PC-9 (cell line): Measurements from ENCODE around the gene CCDC117. TPM values are rescaled to one million over a fixed set of nuclear protein-coding genes. Genes with fewer than 3 reads are reported as not detected.
A peak's percentile ranks its signal among the peaks of the same experiment; 100 is the strongest.

Source experiments
- BruUV-seq: library from RNA; stranded (reverse); fragments of 400-500 nt; replicated peaks from 2 replicates; lab custom pipeline; 2021; lab: Mats Ljungman, UMichigan
- CTCF ChIA-PET: fragments of 300-600 bp; sonication (Branson Sonifier 250); formaldehyde crosslinking; loops from one replicate; lab custom pipeline; 2022; ENCODE audit warnings: antibody characterized with exemption; lab: Charles Lee
- POLR2A ChIA-PET: fragments of 300-600 bp; sonication (Branson Sonifier 250); formaldehyde crosslinking; loops from one replicate; lab custom pipeline; 2022; ENCODE audit warnings: antibody characterized with exemption; ENCODE audit not compliant: unreplicated experiment; lab: Charles Lee
- DNase-seq, 2 experiments: peaks; one replicate each; pipeline versions ENCODE4 v3.0.0 to v3.0.0-alpha.2; 2015 to 2022; ENCODE audit warnings: mixed read lengths in 1 of 2
- H2AFZ ChIP-seq: fragments of 200-600 bp; sonication (generic); 2 replicates; pipeline ENCODE4 v1.8.1; 2017; ENCODE audit warnings: antibody characterized with exemption
- H3F3A ChIP-seq: fragments of 200-600 bp; sonication (generic); 2 replicates; pipeline ENCODE4 v1.8.1; 2017; ENCODE audit warnings: antibody characterized with exemption, mild to moderate bottlenecking, low read depth; ENCODE audit not compliant: insufficient read depth
- H3K27ac ChIP-seq: fragments of 200-600 bp; sonication (generic); 2 replicates; pipeline ENCODE4 v1.6.1; 2016; ENCODE audit warnings: mixed run types
- H3K27me3 ChIP-seq: fragments of 200-600 bp; sonication (generic); 2 replicates; pipeline ENCODE4 v1.6.1; 2016; ENCODE audit warnings: low read depth, mixed run types; ENCODE audit not compliant: insufficient read depth
- H3K36me3 ChIP-seq: fragments of 200-600 bp; sonication (generic); 2 replicates; pipeline ENCODE4 v1.6.1; 2016; ENCODE audit warnings: low read depth, mixed run types
- H3K4me1 ChIP-seq: fragments of 200-600 bp; sonication (generic); replicated peaks from 2 replicates; pipeline ENCODE4 v1.6.1; 2016; ENCODE audit warnings: mixed run types; ENCODE audit not compliant: insufficient read depth
- H3K4me2 ChIP-seq: fragments of 200-600 bp; sonication (generic); 2 replicates; pipeline ENCODE4 v1.6.1; 2017; ENCODE audit warnings: mixed run types
- H3K4me3 ChIP-seq: fragments of 200-600 bp; sonication (generic); 2 replicates; pipeline ENCODE4 v1.6.1; 2016; ENCODE audit warnings: mixed run types
- H3K79me2 ChIP-seq: fragments of 200-600 bp; sonication (generic); 2 replicates; pipeline ENCODE4 v1.6.1; 2017; ENCODE audit warnings: low read depth, mixed run types
- H3K9me2 ChIP-seq: fragments of 200-600 bp; sonication (generic); 2 replicates; pipeline ENCODE4 v1.8.1; 2017; ENCODE audit warnings: mild to moderate bottlenecking; ENCODE audit not compliant: insufficient read depth
- H3K9me3 ChIP-seq: fragments of 200-600 bp; sonication (generic); 2 replicates; pipeline ENCODE4 v1.8.1; 2016; ENCODE audit warnings: low read depth; ENCODE audit not compliant: insufficient read depth
- H4K20me1 ChIP-seq: fragments of 200-600 bp; sonication (generic); 2 replicates; pipeline ENCODE4 v1.8.1; 2017; ENCODE audit not compliant: insufficient read depth
- EZH2 ChIP-seq: fragments of 200-600 bp; sonication (generic); IDR thresholded peaks from 2 replicates; pipeline ENCODE4 v1.8.0; 2017; ENCODE audit warnings: antibody characterized with exemption, low read depth
- intact Hi-C: fragments of 100-400 bp; cut with micrococcal nuclease; formaldehyde crosslinking; loops from one replicate; pipeline ENCODE4 v1.10.0; 2022; ENCODE audit not compliant: unreplicated experiment
- total RNA-seq: library from RNA; stranded (reverse); gene quantifications from 2 replicates; pipeline ENCODE4 v1.2.3, GENCODE V29; 2021
- TF ChIP-seq, protein P1 (sequence below): fragments of 200-600 bp; sonication (generic); conservative IDR thresholded peaks from 2 replicates; pipeline ENCODE4 v1.6.1; 2017; ENCODE audit warnings: mixed run types, antibody characterized with exemption, mild to moderate bottlenecking, moderate library complexity

CCDC117 gene
- total RNA-seq, 1 experiment from 2014 or later = 11.4 TPM

DNA sequence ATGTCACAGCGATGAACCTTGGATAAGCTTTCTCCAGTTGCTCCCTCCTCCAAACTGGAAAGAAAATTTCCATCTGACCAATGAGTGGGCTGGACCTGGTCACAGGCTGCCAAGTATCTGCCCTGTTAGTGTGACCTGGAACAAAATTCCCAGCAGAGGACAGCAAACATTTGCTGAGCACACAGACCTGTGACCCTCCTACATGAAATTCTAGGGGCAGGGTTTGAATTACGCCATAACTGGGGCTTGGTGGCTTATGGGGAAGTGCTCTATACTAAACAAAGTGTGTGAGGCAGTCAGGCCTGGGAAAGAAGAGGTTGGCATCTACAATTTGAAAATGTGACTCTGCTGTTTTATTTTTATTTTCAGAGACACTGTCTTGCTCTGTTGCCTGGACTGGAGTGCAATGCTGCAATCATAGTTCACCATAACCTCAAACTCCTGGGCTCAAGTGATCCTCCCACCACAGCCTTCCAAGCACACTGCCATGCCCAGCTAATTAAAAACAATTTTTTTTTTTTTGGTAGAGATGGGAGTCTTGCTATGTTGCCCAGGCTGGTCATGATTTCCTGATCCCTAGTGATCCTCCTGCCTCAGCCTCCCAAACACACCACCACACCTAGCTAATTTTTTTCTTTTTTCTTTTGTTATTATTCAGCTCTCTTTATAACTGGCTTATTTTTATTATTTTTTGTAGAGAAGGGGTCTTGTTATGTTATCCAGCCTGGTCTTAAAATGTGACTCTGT is 41.5 kb downstream of the CCDC117 start:
- Histone ChIP-seq H3K4me1 (peaks cover 37% of the 10 kb centered on the region), H3F3A (peaks cover 29% of the 10 kb centered on the region), H4K20me1 (no peaks in the 10 kb centered on the region), H2AFZ (no peak overlapping the region), H3K4me2 (peak overlapping the region; percentile 29; the same call in 1 of the 2 replicates), H3K9me2 (no peaks in the 10 kb centered on the region), H3K79me2 (no peaks in the 10 kb centered on the region), H3K9me3 (no peaks in the 10 kb centered on the region), H3K27ac (peak overlapping the region; percentile 30; the same call in 1 of the 2 replicates), H3K27me3 (no peaks in the 10 kb centered on the region), H3K36me3 (0 out of 2 replicates have a peak, but pooled peaks cover 4% of the 10 kb centered on the region), H3K4me3 (no peak overlapping the region)
- intact Hi-C loops = no loop called here
- TF ChIP-seq EZH2 = no peak
- TF ChIP-seq, protein P1, sequence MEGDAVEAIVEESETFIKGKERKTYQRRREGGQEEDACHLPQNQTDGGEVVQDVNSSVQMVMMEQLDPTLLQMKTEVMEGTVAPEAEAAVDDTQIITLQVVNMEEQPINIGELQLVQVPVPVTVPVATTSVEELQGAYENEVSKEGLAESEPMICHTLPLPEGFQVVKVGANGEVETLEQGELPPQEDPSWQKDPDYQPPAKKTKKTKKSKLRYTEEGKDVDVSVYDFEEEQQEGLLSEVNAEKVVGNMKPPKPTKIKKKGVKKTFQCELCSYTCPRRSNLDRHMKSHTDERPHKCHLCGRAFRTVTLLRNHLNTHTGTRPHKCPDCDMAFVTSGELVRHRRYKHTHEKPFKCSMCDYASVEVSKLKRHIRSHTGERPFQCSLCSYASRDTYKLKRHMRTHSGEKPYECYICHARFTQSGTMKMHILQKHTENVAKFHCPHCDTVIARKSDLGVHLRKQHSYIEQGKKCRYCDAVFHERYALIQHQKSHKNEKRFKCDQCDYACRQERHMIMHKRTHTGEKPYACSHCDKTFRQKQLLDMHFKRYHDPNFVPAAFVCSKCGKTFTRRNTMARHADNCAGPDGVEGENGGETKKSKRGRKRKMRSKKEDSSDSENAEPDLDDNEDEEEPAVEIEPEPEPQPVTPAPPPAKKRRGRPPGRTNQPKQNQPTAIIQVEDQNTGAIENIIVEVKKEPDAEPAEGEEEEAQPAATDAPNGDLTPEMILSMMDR = no peak
- POLR2A ChIA-PET = no interaction called here
- no TSS peak for BruUV-seq
- CTCF ChIA-PET = no interaction called here
- peak in 1 of 2 experiments; percentile 60 for DNase-seq

DNA sequence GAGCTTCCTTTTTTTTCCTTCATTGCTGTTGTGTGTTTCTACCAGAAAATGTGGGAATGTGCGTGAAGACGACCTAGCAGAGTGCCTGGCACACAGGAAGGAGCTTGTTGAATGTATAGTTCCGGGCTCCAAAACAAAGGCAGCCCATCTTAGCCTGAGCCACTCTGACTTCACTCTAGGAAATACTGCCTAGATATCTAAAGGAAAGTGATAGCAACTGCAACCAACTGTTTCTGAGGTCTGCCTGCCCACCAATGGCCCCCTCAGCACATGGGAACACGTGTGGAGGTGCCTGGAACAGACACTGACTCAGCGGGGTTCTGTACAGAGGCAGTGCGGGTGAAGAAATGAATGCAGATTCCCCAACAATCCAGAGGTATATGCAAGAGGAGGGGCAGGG is 42.6 kb downstream of the CCDC117 start:
- H3K79me2 ChIP-seq = no peaks in the 10 kb centered on the region
- no peaks in the 10 kb centered on the region for H3K27me3 ChIP-seq
- intact Hi-C loops = no loop called here
- H3K36me3 ChIP-seq = 0 out of 2 replicates have a peak, but pooled peaks cover 4% of the 10 kb centered on the region
- ChIA-PET POLR2A (interaction anchor here (0.6 to 0.7 kb wide), 2 partner anchors 10 to 146 kb away, joined by 19 to 24 read pairs; no protein-coding TSS in a partner anchor), CTCF (no interaction called here)
- H3K4me3 ChIP-seq = no peak overlapping the region
- H3K9me3 ChIP-seq = no peaks in the 10 kb centered on the region
- H3K4me1 ChIP-seq = peaks cover 48% of the 10 kb centered on the region
- TF ChIP-seq, protein P1 = no peak
- no peak for TF ChIP-seq EZH2
- H3K4me2 ChIP-seq = no peak overlapping the region
- no TSS peak for BruUV-seq
- DNase-seq = no peak
- no peak overlapping the region for H3K27ac ChIP-seq
- no peak overlapping the region for H2AFZ ChIP-seq
- no peaks in the 10 kb centered on the region for H3K9me2 ChIP-seq
- H4K20me1 ChIP-seq = no peaks in the 10 kb centered on the region
- H3F3A ChIP-seq = peaks cover 38% of the 10 kb centered on the region

DNA sequence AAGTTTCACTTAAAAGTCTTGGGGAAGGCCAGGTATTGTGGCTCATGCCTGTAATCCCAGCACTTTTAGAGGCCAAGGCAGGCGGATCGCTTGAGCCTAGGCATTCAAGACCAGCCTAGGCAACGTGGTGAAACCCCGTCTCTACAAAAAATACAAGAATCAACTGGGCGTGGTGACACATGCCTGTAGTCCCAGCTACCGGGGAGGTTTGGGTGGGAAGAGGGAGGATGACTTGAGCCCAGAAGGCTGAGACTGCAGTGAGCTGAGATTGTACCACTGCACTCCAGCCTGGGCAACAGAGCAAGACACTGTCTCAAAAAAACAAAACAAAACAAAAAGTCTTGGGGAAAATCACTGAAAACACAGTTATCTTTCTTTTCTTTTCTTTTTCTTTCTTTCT is 43.2 kb downstream of the CCDC117 start:
- Histone ChIP-seq H3K27ac (no peak overlapping the region), H3K9me2 (no peaks in the 10 kb centered on the region), H2AFZ (no peak overlapping the region), H3F3A (peaks cover 41% of the 10 kb centered on the region), H4K20me1 (no peaks in the 10 kb centered on the region), H3K4me1 (peaks cover 53% of the 10 kb centered on the region), H3K27me3 (no peaks in the 10 kb centered on the region), H3K9me3 (no peaks in the 10 kb centered on the region), H3K4me3 (no peak overlapping the region), H3K79me2 (no peaks in the 10 kb centered on the region), H3K4me2 (no peak overlapping the region), H3K36me3 (0 out of 2 replicates have a peak, but pooled peaks cover 2% of the 10 kb centered on the region)
- ChIA-PET POLR2A (interaction anchor here (0.7 kb wide), 1 partner anchor 145 kb away, joined by 24 read pairs; no protein-coding TSS in a partner anchor), CTCF (no interaction called here)
- intact Hi-C loops = no loop called here
- TF ChIP-seq EZH2 = no peak
- TF ChIP-seq, protein P1 = no peak
- DNase-seq = no peak
- no TSS peak for BruUV-seq
